ENCODE data around the gene CCDC187.

The CCDC187 gene

DNA sequence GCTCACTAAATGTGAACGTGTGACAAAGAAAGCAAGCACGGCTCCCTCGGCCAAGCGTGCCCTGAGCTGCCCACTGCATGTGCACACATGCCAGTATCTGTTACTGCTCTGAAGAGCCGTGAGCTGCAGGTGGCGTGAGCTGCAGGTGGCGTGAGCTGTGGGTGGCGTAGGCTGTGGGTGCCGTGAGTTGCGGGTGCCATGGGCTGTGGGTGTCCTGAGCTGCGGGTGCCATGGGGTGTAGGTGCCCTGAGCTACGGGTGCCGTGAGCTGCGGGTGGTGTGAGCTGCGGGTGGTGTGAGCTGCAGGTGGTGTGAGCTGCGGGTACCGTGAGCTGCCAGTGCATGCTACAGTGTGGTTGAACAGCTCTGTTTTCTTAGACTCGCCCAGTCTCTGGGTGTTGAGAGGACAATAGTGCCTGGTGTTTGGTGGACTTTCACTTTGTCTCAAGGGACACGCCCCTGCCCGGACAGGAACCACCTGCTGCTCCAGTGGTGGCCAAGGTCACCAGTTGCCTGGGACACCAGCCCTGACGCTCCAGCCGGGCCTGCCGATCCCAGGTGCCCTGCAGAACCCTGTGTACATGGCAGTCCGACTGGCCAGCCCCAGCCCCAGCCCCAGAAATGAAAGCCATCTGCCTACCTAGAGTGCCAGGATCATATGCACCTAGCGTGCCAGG is 6.7 kb downstream of the CCDC187 start:
- DNase-seq = no peak

DNA sequence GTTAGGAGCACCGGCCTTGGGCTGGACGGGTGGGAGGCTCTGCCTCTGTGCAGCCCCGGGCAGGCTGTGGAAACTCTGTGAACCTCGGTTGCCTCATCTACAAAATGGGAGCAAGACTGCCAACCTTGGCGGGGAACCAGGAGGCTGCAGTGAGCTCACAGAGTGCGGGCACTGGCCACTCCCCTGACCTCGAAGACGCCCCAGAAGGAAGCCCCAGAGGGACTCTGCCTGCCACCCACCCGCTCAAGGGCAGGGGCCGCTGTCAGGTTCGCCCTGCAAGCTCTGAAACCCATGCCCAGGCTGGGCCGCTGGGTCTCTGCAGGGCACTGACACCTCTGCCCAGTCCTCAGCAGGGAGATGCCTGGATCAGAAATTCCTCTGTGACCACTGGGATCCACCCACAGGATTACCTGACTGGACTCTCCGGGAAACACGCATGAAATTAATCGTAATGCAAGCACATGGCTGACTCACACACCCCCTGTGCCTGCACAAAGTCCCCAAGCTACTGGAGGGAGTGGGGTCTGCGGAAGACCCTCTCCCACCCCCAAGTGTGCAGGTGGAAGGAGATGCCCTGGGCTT is 7.4 kb downstream of the CCDC187 start:
- DNase-seq = no peak

DNA sequence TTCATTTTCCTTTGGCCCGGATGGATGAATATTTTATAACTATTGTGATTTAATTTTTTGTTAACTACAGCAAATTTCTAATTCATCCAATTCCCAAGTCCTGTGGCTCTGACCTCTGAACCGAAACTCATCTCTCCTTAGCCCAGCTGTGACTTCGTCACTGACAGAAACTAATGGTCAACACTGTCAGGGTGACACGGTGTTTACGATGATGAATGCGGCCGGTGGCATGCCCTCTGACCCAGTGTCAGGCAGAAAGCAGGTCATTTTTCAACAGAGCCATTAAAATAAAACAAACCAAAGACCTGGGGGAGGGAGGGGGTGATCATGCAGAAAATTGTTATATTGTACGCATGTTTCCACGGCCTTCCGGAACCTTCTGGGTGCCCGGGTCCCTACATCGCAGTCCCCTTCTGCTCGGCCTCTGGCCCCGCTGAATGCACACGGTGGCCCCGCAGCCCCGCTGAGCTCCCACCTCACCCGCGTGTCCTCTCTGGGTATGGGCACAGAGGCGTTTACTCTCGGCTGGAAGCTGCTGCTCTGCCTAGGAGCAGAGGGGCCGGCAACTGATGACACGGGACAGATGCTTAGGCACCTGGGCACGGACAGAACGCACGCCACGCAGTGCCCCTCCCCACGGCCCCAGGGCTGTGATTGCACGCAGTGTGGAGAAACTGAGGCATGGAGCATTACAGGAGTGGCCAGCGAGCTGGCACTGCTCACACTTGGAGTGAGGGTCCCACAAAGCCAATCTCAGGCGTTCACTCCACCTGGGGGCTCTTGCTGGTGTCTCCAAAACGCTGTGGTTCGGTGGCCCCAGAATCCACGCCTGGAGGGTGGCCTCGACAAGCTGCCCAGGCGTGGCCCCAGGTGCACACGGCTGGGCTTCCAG is 8.1 kb downstream of the CCDC187 start:
- no peak for DNase-seq

DNA sequence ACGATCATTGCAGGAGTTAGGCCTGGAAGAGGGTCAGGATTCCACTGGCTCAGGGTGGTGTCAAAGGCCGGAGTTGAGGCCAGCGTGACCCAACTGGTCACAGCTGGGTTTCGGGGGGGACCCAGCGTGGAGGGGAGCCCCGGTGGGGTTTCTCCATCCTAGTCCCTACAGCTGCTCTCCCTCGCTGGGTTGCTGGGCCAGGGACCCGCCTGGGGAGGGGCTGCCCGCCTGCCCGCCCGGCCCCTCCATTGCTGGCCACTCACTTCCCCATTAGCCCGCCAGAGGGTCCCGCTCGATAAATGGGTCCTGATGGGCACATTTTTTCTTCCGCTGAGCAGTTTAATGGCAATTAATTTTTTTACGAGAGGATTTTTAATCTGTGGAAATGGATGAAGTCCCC is 8.8 kb downstream of the CCDC187 start:
- no peak for DNase-seq

DNA sequence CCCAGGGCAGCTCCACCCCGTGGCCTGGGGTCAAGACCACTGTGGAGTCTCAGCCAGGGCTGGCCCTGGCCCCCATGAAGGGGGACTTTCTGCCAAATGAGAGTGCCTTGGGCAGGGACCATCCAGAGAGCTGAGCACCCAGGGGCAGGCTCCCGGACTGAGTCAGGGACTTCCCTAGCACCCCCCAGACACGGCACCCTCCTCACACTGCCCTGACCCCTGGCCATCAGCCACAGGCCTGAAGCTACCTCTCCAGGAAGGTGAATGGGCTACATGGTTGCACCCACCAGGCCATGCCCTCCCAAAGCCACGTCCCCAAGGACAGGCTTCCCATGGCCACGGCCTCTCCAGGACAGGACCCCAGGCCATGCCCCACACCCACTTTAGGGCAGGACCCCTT is 9.5 kb downstream of the CCDC187 start:
- DNase-seq = no peak

DNA sequence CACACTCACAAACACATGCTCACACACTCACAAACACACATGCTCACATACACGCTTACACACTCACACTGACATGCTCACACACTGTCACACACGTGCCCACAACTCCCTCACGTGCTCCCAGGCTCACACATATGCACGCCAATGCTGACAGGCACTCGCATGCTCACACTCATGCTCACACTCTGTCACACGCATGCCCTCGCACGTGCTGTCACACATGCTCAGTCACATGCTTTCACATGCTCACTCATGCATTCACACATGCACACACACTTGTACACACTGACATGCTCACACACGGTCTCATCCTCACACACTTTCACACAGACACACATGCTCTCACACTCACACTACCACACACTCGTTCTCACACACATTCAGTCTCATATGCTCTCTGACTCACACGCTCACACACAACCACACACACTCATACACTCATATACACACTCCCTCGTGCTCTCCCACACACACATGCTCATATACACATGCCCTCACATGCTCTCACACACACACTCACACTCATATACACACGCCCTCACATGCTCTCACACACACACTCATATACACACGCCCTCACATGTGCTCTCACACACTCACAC is 10.3 kb downstream of the CCDC187 start:
- DNase-seq = no peak

DNA sequence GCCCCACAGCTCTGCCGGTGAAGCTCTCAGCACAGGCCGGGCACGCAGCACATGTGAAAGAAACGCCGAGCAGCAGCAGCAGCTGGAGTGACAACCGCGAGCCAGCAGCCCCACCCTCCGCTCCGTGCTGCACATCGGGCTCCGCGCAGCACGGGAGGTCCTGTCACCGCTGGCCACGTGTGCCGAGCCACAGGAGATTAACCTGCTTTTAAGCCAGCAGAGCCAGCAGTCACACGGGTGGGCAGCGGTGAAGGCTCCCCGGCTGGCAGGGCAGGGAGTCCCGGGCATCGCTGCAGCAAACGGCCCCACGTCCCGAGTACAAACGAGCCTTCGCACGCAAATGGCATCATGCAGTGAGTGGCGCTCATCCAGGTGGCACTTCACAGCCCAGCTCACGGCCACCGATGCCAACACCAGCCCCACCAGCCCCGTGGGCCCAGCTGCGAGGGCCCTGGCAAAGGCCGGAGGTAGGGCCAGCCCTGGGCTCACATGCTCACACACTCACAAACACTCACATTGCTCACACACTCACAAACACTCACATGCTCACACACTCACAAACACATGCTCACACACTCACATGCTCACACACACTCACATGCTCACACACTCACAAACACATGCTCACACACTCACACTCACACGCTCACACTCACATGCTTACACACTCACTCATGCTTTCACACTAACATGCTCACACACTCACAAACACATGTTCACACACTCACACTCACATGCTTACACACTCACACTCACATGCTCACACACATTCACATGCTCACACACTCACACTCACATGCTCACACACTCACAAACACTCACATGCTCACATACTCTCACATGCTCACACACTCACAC is 11.1 kb downstream of the CCDC187 start:
- no peak for DNase-seq

DNA sequence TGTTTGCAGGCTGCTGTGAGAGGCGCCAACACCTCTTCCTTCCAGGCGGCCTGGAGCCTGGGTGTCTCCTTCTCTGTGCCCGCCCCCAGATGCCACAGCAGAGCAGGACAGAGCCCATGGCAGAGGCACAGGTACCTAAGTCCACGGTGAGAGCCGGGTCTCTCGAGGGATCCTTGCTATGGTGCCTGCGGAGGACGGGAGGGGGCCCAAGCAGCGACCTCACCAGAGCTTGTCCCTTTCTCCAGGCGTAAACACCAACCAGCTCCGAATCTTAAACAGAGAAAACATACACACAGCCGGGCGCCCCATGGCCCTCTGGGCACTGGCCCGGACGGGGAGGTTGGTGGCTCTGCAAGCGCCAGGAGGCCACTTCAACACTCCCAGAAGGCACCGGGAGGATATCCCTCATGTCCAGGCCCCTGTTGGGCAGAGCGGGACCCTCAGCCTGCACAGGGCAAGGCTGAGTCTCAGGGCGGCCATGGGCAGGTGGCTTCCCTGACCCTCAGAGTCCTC is 11.8 kb downstream of the CCDC187 start:
- DNase-seq = no peak

DNA sequence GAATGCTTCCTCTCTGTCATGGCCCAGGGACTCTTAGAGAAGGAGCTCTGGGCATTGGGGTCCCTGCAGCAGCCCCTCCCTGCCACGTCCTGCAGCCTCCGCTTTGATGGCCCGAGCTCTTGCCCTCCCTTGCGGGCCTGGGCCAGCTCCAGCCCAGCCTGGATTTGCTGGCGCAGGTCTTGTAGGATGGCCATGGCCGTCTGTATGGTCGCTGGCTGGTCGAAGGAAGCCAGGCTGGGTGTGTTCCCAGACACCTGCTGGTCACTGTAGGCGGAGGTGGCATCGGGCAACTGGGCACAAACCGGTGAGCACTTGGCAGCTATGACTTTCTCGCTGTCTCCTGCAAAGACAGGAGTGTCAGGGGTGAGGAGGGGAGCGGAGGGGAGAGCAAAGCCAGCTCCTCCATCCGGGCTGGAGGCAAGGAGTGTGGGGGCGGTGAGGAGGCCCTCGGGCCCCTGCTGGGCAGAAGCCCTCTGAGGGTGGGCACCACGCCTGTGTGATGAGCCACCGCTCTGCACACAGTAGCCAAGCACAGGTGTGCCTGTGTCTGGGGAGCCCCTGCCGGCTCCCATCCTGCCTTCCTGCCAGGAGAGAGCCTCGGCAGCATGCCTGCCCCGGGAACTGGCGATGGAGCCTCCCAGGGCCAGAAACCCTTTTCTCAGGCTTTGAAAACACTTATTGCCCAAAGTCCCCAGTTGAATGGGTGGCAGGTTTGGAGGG is 12.4 kb downstream of the CCDC187 start:
- no peak for DNase-seq

DNA sequence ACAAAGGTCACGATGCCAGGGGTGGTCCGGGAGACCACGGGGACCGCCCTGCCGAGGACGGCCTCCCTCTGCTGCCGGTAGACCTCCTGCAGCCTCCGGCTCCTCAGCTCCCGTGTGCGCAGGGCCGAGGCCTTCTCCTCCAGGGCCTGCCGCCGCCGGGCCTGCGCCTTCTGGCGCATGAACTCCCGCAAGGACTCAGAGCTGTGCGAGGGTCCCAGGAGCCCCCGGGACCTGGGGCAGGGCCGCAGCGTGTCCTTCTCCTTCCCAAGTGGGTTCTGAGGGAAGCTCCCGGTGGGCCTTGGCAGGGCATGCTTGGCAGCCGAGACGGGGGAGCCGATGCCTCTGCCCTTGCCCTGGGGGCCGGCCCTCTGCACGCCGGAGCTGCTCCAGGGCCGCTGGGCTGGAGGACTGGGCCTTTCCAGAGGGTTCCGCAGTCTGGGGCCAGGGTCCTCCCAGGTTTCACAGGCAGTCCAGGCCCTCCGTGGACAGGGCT is 13.3 kb downstream of the CCDC187 start:
- no peak for DNase-seq

DNA sequence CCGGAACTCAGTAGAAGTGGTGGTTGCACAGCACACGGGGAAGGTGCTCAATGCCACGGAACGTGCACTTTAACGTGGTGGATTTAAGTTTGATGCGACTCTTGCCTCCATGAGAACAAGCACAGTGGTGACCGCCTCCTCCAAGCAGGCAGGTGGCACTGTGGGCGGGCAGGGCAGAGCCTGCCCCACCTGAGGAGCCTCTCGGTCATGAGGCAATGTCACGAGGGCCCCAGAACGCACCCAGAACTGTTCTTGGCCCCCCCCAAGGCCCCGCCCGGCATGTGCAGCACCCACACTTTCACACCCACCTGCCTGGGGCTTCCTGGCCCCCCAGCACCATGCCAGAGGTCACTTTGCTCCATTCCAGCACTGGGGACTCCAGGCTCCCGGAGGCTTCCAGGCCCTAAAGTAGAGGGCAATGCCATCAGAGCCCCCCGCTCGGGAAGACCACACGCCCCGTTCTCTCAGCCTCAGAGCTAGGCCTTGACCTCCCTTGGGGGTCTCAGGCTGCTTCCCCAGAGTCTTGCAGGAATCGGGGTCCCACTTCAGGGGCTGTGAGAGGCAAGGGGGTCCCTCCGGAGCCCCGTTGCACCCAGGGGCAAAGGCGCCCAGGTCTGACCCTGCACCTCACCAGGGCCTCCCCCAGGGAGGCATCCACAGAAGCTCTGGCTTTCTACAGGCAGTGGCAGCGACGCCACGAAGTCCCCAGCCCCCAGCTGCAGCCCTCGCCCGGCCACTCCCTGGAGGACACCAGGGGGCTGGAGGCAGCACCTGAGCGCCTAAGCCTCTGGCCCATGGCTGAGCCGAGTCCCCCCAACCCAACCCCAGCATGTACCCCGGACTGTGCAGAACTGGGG is 14.0 kb downstream of the CCDC187 start:
- DNase-seq = no peak

DNA sequence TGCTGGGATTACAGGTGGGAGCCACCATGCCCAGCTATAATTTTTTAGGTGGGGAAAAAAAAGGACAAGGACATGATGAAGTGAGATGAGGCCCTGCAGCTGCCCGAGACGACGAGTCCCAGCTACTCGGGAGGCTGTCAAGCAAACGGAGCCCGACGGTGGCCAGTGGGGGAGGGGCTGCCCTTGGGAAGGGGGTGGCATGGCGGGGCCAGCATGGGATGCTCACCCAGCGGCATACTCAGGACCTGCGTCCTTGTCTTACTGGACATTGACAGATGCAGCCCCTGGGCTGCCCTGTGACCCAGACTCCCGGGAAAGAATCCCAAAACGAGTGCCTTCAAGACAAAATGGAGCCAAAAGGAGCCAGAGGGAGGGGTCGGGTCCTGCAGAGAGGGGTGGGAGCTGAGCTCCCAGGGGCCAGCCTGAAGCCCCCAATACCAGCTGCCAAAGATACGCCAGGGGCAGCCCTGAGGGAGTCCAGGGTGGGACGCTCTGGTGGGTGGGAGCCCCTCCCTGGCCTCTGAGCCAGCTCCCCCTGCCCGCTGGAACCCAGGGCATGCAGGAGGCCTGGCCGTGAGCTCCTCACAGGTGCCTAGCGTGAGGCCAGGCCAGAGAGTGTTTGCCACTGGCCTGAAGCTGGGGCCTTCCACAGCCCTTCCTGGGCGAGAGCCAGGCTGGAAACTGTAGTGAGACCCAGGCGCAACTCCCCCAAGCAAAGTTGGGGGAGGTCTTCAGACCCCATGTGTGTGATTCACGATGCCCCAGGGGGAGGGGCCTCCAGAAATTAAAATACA is 15.7 kb downstream of the CCDC187 start:
- DNase-seq = no peak

DNA sequence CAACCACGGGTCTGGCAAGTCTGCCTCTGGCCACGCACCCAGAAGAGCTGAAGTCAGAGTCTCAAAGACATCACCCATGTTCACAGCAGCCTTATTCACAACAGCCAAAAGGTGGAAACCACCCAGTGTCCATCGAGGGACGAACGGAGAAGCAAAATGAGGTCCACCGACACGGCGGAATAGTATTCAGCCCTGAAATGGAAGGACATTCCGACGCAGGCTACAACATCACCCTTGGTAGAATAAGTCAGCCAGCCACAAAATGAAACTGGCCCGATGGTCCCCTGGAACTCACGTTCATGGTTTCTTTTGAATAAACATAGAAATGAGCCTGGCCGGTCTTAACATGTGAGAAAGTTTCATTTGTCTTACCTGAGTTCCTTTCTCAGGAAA is 16.9 kb downstream of the CCDC187 start:
- no peak for DNase-seq

DNA sequence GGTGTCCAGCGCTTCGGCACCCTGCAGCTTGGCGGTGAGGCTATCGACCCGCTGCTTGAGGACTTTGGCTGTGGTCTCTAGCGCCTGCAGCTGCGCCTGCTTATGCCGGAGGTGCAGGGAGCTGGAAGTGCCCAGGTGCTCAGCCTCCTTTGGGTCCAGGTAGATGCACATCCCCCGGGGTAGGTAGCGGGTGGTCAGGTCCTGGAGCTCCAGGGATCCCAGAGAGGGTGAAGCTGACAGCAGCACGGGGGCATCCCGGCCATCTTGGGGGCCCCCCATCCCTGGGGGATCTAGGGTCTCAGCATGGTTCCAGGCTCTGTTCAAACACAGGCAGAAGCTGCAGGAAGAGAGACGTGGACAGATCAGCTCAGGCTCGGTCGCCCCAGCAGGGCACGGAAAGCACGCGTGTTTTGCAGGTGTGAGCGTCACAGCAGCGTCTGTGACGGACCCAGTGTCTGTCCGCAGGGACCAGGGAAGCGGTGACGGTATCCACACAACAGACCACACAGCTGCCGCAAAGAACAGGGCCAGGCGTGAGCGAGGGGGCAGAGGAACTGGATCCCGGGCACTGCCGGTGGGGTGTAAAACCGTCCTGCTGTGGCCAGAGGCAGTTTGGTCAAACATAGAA is 17.4 kb downstream of the CCDC187 start:
- no peak for DNase-seq

DNA sequence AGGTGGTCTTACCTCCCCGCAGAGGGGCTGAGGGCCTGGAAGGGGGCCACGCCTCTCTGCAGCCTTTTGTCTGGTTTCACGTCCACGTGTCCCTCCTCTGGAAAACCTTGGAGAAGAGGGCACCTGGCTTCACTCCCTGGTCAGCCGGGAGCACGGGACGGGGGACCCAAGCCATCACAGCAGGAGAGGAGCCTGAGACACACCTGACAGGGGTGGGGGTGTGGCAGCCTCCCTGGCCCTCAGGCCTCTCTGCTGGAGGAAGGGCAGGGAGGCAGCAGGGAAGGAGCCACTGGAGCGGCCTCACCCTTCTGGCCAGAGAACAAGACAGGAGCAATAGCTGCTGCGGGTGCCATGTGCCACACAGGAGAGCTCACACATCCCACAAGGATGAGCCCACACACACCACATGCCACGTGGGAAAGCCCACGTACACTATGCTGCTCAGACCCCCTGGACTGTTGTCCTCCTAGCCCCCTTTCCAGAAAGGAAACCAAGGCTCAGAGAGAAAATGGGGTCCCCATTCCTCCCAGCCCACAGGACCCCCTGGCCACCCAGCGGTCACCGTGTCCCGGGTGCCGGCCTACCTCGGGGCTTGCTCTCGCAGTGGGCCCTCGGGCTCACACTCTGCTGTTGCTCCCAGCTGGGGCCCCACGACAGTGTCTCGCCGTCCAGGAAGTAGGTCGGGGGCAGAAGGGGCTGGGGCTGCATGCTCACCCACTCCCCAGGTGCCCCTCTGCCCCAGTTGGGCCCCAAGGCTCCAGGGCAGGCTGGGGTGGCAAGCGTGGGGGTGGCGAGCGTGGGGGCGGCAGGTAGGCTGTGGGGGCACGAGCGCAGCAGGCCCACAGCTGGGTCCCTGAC is 18.2 kb downstream of the CCDC187 start:
- DNase-seq = no peak

DNA sequence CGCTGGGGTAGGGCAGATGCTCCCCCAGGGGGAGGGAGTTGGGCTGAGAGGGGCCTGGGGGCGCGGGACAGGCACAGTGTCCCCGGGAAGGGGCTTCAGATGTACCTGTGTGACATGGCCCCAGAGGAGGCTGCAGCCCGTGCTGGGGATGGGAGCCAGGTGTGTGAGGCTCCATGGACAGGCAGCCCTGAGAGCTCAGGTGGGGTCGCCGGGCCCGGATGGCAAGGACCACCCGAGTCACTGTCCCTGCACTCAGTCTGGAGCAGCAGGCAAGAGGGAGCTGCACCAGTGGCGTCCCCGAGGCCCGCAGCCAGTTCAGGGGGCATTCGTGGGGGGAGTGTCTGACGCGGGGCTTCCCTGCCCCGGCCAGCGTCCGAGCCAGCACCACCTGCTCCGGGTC is 18.9 kb downstream of the CCDC187 start:
- no peak for DNase-seq

DNA sequence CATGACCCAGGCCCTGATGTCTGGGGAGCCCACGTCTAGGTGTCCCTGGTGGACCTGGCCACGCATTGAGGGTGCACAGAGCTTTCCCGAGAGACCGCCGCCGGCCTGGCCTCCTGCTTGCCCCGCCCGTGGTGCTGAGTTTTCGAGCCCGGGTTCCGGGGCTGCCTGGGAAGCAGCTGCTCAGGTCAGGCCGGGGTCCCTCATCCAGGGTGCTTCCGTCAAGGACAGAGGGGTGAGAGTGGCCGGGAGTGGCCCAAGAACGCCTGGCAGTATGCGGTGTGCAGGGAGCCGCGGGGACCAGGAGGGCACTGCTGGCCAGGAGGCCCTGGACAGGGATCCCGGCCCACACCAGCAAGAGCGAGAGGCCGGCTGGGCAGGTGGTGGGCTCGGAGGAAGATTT is 19.6 kb downstream of the CCDC187 start:
- DNase-seq = no peak
